COLO668 (cell line): ENCODE results near the gene CDCA3.
"Not testable (repeated sequence)": the region's sequence is repeated elsewhere in the genome, so short reads cannot be mapped to it uniquely, and the experiment has no call there.

ENCODE experiments used
- DNase-seq: peaks from one replicate; lab custom pipeline; 2025; ENCODE audit not compliant: unreplicated experiment; lab: John Stamatoyannopoulos, UW

The CDCA3 gene

DNA sequence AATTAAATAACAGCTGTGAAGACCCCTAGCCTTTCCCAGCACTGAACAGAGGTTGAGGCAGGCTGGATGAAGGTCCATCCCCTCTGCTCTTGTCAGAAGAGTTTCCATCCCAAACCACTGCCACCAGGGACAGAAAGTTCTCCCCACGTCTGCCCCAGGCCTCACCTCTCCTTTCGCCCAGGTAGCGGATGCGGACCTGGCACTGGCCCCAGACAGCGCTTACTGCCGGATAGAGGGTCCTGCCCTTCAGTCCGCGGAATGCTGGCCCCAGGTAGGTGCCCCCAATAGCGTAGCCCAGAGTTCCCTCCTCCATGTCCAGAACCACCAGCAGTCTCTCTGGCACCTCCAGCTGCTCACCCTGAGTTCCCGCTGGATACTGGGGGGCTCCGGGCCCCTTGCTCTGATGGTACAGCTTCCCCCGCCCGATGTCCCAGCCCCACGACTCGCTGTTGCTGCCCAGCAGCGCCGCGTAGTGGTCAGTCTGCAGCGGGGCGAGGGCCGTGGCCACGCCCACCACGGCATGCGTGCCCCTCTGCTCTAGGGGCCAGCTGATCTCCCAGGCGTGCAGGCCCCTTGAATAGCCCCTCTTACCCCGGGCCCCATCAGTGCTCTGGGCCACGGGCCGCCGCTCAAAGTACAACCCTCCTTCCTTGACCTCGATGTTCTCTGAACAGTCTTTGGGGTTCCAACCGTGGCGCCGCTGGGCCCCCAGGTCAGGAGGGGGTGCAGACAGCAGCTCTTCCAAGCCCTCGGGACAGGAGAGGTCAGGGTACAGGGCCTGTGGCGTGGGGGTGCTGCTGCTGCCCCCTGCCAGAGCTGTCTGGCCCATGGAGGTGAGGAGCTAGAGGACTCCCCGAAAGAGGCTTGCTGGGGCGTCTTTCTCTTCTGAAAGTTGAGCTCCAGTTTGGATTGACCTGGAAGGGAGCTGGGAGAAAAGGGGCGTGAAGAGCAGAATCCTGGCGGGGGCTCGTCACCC lies 21.3 kb upstream of the CDCA3 start:
- peak; percentile 76 for DNase-seq

DNA sequence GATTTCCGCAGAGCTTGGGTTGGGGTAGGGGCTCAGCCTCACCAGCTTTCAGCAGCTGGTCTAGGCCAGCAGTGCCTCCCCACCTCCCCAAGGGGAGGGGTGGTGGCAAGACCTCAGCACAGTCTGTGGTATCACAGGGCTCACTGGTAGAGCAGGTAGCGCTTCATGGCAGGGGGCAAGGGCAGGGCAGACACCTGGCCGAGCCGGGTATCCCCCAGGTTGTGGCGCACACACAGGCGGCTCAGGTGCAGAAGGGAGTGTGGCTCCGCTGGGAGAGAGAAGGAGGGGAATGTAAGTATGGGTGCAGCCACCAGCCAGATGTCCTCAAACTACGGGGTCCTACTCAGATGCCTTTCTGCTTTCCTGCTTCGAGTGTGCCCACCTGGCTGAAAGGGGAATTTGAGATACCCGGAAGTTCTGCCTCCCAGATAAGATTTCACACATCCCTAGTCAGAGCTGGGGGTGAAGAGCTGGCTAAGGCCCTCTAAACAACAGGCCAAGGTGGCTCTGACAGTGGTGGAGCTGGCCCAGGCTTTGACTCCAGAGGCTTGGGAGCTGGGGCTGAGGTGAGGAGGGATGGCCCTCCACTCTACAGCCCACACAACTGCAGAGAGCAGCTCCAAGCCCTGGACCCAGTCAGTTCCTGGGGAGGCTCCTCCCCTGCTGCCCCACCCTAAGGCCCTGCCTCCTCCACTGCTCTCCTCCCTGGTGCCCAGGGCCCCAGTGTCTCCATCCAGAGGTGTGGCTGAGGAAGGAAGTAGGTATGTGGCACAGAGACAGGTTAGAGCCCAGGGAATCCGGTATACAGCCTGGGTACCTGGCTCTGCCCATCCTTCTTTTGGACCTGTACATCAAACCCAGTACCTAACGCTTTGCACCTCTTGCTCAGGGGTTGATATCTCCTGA lies 20.2 kb upstream of the CDCA3 start:
- DNase-seq, result peak; percentile 15

DNA sequence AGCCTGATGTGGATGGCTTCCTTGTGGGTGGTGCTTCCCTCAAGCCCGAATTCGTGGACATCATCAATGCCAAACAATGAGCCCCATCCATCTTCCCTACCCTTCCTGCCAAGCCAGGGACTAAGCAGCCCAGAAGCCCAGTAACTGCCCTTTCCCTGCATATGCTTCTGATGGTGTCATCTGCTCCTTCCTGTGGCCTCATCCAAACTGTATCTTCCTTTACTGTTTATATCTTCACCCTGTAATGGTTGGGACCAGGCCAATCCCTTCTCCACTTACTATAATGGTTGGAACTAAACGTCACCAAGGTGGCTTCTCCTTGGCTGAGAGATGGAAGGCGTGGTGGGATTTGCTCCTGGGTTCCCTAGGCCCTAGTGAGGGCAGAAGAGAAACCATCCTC lies 19.2 kb upstream of the CDCA3 start:
- DNase-seq, result not testable (repeated sequence)

DNA sequence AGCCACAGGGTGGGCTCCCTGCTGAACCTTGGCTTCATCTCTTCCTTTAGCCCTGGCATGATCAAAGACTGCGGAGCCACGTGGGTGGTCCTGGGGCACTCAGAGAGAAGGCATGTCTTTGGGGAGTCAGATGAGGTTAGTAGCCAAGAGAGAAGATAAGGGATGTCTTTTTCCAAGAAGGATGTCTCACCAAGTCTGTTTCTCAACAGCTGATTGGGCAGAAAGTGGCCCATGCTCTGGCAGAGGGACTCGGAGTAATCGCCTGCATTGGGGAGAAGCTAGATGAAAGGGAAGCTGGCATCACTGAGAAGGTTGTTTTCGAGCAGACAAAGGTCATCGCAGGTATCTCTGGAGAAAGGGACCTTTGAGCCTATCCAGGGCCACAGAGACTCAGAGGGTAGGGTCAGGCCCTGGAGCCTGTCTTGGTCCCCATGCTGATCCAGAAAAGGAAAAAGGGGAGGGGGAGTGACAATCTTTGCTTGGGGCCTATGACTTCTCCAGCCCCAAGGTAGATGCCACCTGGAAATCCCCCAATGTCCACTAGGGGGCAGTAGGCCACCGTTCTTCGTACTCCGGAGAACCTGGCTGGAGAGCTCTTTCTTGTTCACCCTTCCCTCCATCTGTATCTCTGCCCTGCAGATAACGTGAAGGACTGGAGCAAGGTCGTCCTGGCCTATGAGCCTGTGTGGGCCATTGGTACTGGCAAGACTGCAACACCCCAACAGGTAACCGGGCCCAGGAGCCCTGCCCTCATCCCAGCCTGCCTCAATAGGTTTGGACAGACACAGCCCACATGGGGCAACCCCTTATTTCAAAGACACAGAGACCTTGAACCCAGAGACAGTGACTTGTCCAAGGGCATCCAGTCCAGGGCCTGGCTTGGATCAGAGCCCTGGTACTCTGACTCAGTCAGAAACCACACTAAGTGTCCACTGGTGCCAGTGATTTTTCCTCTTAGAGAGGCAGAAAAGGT lies 18.2 kb upstream of the CDCA3 start:
- peak; percentile 74 for DNase-seq

DNA sequence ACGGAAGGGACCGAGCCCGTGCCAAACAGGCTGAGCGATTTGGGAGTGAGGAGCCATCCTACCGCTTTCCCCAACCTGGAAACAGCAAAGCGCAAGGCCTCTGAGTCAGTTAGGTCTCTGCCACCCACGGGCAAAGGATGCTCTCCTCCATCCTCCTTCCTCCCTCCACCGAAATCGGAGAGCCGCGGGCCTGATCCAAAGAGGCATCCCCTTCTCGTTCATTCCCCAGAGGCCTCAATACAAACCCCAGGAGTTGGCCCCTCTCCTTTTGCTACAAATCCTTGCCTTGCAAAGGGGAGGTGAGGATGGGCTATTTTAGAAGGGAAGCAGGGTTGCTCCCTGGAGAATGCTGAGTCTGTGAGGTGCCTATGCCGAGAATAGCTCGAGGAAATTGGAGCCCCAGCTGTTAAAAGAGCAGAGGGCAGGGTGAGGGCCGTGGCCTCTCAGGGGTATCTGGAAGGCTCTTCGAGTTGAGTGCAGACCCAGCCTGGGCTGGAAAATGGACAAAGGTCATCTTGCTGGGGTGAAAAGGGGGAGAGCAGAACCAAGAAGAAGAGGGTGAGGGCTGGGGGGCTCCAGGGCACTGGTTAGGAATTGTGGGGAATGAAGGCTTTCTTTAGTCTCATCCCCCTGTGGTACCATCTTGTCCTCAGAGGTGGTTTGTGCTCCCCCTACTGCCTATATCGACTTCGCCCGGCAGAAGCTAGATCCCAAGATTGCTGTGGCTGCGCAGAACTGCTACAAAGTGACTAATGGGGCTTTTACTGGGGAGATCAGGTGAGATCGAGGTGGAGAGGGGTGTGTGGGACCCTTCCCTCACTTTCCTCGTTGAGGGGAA lies 17.3 kb upstream of the CDCA3 start:
- no peak for DNase-seq

DNA sequence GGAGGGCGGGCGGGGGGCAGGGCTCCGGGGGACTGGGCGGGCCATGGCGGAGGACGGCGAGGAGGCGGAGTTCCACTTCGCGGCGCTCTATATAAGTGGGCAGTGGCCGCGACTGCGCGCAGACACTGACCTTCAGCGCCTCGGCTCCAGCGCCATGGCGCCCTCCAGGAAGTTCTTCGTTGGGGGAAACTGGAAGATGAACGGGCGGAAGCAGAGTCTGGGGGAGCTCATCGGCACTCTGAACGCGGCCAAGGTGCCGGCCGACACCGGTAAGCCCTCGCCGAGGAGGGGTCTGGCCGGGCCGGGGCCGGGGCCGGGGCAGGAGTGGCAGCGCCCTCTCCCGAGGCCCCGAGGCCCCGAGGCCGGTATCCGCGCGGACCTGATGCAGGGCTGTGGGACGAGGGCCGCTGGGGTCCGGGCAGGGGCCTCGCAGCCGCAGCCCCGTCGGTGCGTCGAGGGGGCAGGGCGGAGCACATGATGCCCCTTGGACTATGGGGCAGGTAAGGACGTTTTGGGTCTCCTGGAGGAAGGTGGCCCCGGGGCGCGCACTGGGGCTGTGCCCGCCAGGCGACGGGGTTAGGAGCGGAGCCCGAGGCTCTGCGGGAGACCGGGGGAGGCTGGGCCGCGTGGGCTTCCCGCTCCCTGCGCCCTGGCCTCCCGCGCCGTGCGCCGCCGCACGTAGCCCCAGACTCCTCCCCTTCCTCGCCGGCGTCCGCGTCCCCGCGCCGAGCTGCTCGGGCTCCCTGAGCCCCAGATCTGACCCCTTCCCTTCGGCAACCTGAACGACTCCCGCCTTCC lies 16.5 kb upstream of the CDCA3 start, which contains the start of gene TPI1:
Gene TPI1 (plus strand): TSS at position 119 of the 798 bp plus-strand sequence. CDS start 36 bp downstream, at position 155.
- peak; percentile 72 for DNase-seq

DNA sequence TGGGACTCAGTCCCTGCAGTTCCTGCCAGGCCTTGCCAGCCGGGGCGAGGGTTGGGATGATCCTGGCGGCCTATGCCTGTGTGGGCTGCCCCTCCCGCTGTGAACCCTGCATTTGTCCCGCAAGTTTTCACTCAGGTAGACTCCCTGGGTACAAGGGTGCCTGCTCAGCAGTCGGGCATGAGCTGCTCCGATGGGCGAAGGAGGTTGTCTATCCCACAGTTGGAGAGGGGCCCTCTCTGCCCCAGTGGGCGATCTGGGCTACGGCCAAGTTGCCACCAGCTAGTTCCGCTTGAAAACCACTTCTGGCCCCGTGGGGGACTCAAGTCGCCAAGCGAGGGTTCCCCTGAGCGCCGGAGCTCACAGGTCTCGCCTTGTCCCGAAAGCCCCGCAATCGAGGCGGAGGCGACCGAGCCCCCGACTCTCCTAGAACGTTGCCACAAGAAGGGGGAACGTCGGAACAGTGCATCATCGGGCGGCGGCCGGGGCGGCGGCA lies 15.9 kb upstream of the CDCA3 start:
- no peak for DNase-seq

DNA sequence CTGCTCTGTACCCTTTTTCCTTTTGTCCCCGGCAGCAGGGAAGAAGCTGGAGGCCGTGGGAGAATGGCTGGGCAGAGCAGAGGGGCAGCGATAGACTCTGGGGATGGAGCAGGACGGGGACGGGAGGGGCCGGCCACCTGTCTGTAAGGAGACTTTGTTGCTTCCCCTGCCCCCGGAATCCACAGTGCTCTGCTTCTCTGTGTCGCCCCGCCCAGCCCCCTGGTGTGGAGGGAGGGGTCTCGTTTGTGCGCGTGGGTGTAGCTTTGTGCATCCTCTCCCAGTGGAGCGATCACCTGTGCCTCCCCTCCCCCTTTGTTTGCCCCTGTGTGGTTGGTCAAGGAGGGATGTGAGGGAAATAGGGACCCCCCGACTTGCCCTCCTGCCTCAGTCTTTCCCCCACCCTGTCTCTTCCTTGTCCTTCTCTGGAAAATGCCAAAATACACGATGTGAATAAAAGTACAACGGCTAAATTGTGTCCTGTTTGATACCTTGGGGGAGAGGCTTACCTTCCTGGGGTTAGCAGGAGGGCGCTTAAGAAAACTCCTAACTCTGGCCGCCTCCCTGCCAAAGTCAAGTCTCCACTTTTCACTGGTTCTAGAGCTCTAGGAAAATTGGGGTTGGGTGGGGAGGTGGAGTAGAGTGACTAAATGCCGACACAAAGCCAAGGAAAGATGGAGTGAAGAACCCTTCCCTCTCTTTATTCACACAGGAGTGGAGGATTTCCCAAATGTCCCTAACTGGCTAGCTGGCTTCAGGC lies 15.3 kb upstream of the CDCA3 start:
- DNase-seq, result no peak

DNA sequence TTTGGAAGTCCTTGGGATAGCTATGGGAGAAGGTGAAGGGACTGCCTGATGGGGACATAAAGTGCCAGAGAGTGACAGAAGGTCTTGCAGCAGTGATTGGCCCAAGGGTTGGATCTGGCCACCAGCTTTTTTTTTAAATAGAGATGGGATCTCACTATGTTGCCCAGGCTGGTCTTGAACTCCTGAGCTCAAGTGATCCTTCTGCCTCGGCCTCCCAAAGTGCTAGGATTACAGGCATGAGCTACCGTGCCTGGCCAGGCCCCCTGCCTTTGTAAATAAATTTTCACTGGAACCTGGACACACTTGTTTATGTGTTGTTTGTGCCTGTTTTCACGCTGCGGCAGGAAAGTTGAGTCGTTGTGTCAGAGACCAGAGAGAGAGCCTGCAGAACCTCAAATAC lies 14.2 kb upstream of the CDCA3 start:
- DNase-seq, result not testable (repeated sequence)

DNA sequence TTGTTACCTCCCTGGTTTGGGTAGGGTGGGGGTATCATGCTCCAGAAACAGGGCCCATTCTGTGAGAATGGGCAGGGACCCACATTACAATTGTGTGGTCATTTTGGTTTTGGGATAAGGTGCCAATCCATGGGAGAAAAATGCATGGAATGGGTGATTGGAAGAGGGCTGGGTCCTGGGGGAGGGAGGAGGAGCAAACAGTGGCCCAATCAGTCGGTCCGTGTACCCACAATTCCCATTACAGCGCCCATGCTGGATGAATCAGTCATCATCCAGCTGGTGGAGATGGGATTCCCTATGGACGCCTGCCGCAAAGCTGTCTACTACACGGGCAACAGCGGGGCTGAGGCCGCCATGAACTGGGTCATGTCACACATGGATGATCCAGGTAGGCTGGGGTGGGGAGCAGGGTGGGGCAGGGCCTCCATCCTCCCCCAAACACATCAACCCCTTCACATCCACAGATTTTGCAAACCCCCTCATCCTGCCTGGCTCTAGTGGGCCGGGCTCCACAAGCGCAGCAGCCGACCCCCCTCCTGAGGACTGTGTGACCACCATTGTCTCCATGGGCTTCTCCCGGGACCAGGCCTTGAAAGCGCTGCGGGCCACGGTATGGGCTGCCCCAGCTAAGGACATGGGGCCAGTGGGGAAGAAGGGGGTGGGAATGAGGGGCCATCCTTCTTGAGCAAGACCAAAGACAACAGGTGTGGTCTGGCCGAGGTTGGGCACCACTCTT lies 12.7 kb upstream of the CDCA3 start:
- no peak for DNase-seq

DNA sequence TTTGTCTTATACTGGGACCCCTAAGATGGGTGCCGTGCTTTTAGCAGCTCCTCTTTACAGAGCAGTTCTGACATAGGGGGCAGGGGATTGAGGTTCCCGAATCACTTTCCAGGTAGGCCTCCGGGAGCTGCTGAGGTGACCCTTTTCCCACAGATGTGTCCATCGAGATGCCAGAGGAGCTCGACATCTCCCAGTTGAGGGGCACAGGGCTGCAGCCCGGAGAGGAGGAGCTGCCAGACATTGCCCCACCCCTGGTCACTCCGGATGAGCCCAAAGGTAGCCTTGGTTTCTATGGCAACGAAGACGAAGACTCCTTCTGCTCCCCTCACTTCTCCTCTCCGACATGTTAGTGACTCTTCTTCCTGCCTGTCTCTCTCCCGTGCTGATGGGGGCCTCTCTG lies 11.9 kb upstream of the CDCA3 start:
- DNase-seq, result no peak

DNA sequence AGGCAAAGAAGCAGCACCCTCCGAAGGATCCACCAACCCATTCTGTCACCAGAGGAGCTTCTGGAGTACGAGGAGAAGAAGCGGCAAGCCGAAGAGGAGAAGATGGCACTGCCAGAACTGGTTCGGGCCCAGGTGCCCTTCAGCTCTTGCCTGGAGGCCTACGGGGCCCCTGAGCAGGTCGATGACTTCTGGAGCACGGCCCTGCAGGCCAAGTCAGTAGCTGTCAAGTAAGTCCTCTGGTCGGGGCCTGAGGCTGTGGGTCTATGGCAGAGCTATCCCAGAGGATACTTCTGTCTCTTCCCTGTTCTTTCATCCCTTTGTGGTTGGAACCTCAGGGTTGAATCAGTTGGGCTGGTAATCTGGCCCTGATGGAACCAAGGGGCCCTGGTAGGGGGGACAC lies 10.3 kb upstream of the CDCA3 start:
- no peak for DNase-seq

DNA sequence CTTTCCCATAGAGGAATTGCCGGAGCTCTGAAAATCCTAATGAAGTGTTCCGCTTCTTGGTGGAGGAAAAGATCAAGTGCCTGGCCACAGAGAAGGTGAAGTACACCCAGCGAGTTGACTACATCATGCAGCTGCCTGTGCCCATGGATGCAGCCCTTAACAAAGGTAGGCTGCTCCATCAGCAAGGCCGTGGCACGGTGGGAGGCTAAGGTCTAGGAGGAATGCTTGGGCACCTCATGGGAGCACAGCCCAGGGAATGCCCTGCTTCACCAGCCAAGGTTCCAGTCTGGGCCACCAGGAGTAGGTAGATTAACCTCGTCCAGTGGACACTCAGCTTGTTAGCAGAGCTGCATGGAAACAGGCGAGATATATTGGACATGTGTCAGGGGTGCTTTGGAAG lies 9.9 kb upstream of the CDCA3 start:
- DNase-seq, result no peak

DNA sequence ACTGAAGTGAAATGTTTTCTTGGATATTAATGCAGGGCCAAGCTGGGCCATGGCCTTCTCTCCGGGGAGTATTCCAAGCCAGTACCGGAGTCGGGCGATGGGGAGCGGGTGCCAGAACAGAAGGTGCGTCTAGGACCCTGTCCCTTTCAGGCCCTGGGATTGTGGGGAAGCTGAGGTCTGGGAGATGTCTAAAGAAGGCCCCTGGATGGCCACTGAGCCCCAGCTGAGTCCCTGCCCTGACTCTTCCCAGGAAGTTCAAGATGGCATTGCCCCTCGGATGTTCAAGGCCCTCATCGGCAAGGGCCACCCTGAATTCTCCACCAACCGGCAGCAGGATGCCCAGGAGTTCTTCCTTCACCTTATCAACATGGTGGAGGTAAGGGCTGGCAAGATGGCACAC lies 9.0 kb upstream of the CDCA3 start:
- no peak for DNase-seq

DNA sequence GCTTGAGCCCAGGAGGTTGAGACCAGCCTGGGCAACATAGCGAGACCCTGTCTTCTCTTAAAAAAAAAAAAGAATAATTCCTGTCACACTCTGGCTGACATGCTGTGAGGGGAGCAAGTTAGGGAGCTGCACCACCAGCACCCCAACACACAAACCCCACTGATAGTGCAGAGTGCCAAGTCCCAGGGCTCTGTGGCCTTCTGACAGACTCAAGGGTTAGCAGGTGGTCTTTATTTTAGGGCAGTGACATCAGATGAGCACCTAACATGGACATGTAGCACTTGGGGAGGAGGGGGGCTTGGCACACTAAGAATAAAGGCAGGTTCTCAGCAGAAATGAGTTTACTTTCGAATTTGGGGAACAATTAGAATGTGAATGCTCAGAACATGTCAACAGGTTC lies 7.7 kb upstream of the CDCA3 start:
- DNase-seq, result no peak

DNA sequence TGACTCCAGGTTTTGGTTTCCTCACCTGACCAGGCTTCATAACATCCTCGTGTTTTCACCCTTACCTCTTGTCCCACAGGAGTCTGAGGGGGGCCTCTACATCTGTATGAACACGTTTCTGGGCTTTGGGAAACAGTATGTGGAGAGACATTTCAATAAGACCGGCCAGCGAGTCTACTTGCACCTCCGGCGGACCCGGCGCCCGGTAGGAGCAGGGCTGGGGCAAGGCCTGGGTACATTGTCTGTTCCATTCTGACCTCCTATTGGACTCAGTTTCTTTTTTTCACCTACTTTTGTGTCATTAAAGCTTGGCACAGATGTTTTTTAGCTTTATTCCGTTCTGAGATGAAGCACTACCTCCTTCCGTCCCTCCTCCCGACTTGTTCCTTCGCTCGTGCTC lies 4.2 kb upstream of the CDCA3 start:
- DNase-seq, result no peak

DNA sequence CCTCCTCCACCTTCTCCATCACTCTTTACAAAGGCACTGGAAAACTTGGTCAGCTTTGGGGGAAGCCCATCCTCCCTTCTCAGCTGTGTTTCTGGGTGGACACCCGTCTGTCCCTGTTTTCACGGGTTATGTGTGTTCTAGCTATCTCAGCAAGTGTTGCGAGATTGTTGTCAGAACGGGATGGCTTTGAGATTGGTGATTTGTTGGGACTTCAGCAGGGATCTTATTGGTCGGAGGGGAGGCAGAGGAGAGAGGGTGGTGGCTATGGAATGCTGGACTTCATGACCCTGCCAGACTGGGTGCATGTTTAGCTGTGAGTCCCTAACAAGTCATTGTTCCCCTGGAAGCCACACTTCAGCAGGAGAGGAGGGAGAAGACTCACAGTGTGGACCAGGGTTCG lies 3.0 kb upstream of the CDCA3 start:
- no peak for DNase-seq
